GM23338 (cell line): ENCODE data around the gene PDS5A.

ENCODE experiments used
- CREB1 ChIP-seq: fragments of 250-450 bp; sonication (Bioruptor Pico); IDR thresholded peaks from 2 replicates; pipeline ENCODE4 v1.5.0; 2020; ENCODE audit warnings: low read depth, mild to moderate bottlenecking, moderate library complexity
- CTCF ChIP-seq, 2 experiments: fragments of 200-600 bp in 1 of 2; sonication (generic) in 1 of 2; conservative IDR thresholded peaks; 2 replicates each; pipeline versions ENCODE4 v1.5.1 to v1.6.1; 2016 to 2017; ENCODE audit warnings: antibody characterized with exemption in 2 of 2, low read depth in 2 of 2, mild to moderate bottlenecking in 2 of 2, moderate library complexity in 1 of 2
- ETS1 ChIP-seq: IDR thresholded peaks from 2 replicates; pipeline ENCODE4 v1.6.1; 2016; ENCODE audit warnings: antibody characterized with exemption
- EZH2 ChIP-seq: fragments of 200-600 bp; sonication (generic); IDR thresholded peaks from one replicate; pipeline ENCODE4 v1.8.0; 2017; ENCODE audit warnings: antibody characterized with exemption, mild to moderate bottlenecking, low read depth; ENCODE audit not compliant: unreplicated experiment
- EZH2phosphoT487 ChIP-seq: fragments of 200-600 bp; sonication (generic); IDR thresholded peaks from one replicate; pipeline ENCODE4 v1.8.1; 2018; ENCODE audit warnings: antibody characterized with exemption; ENCODE audit not compliant: unreplicated experiment
- POLR2AphosphoS5 ChIP-seq: IDR thresholded peaks from 2 replicates; pipeline ENCODE4 v1.6.1; 2016; ENCODE audit warnings: antibody characterized with exemption, low read depth
- REST ChIP-seq: IDR thresholded peaks from one replicate; pipeline ENCODE4 v1.6.1; 2018; ENCODE audit warnings: antibody characterized with exemption; ENCODE audit not compliant: unreplicated experiment
- ZNF114 ChIP-seq: fragments of 250-450 bp; sonication (Bioruptor Pico); IDR thresholded peaks from 2 replicates; pipeline ENCODE4 v1.5.0; 2020; ENCODE audit warnings: mild to moderate bottlenecking, moderate library complexity

GRCh38 chr4:39963656-39964055 is 14.1 kb downstream of the PDS5A start:
- no peak for TF ChIP-seq REST
- no peak for TF ChIP-seq CTCF (conservative IDR thresholded peaks at IDR 0.05; ENCODE audit: low read depth in 2 of 2)
- TF ChIP-seq EZH2 = no peak
- no peak for TF ChIP-seq CREB1 (CRISPR knock-in tag)
- TF ChIP-seq EZH2phosphoT487 = no peak
- no peak for TF ChIP-seq POLR2AphosphoS5
- no peak for TF ChIP-seq ZNF114 (CRISPR knock-in tag)
- no peak for TF ChIP-seq ETS1
